HepG2 (cell line): ENCODE measurements around the gene SPN. TPM values are rescaled to one million over a fixed set of nuclear protein-coding genes. Genes with fewer than 3 reads are reported as not detected.

Experiments used
- ATRX ChIP-seq: sonication (generic); formaldehyde crosslinking; IDR thresholded peaks from 2 replicates; pipeline ENCODE4 v1.4.0; 2020; ENCODE audit warnings: missing genetic modification reagents, borderline replicate concordance
- BORCS8-MEF2B ChIP-seq: sonication (generic); formaldehyde crosslinking; IDR thresholded peaks from 2 replicates; pipeline ENCODE4 v1.8.0; 2022; ENCODE audit warnings: mild to moderate bottlenecking, missing genetic modification reagents
- BRD4 ChIP-seq: sonication (generic); formaldehyde crosslinking; IDR thresholded peaks from 2 replicates; pipeline ENCODE4 v1.4.0; 2020; ENCODE audit warnings: missing genetic modification reagents
- EEA1 ChIP-seq: sonication (generic); formaldehyde crosslinking; IDR thresholded peaks from 2 replicates; pipeline ENCODE4 v1.5.1; 2020; ENCODE audit warnings: mild to moderate bottlenecking, missing genetic modification reagents, borderline replicate concordance
- ETV6 ChIP-seq: sonication (generic); formaldehyde crosslinking; conservative IDR thresholded peaks from 2 replicates; pipeline ENCODE4 v1.4.0; 2020; ENCODE audit warnings: missing genetic modification reagents
- FOXO1 ChIP-seq: sonication (generic); formaldehyde crosslinking; IDR thresholded peaks from 2 replicates; pipeline ENCODE4 v1.4.0; 2020; ENCODE audit warnings: missing genetic modification reagents
- HCFC1 ChIP-seq: fragments of 150-350 bp; IDR thresholded peaks from 2 replicates; pipeline ENCODE4 v1.6.1; 2014; ENCODE audit warnings: low read depth, low read length
- HDAC1 ChIP-seq: sonication (generic); formaldehyde crosslinking; IDR thresholded peaks from 2 replicates; pipeline ENCODE4 v1.5.1; 2020; ENCODE audit warnings: mild to moderate bottlenecking, missing genetic modification reagents
- MTA3 ChIP-seq: sonication (generic); formaldehyde crosslinking; IDR thresholded peaks from 2 replicates; pipeline ENCODE4 v1.4.0; 2020; ENCODE audit warnings: missing genetic modification reagents
- MTF1 ChIP-seq: sonication (generic); formaldehyde crosslinking; IDR thresholded peaks from 2 replicates; pipeline ENCODE4 v1.5.0; 2020; ENCODE audit warnings: missing genetic modification reagents
- NCOA2 ChIP-seq: sonication (generic); formaldehyde crosslinking; IDR thresholded peaks from 2 replicates; pipeline ENCODE4 v1.8.0; 2022; ENCODE audit warnings: inconsistent platforms
- SATB2 ChIP-seq: sonication (generic); formaldehyde crosslinking; IDR thresholded peaks from 2 replicates; pipeline ENCODE4 v1.5.0; 2020; ENCODE audit warnings: missing genetic modification reagents
- SYNCRIP ChIP-seq: fragments of 200-400 bp; formaldehyde crosslinking; IDR thresholded peaks from 2 replicates; pipeline ENCODE4 v1.6.1; 2018; ENCODE audit warnings: mild to moderate bottlenecking, low read depth, low read length; ENCODE audit not compliant: insufficient read depth
- YEATS2 ChIP-seq: sonication (generic); formaldehyde crosslinking; IDR thresholded peaks from 2 replicates; pipeline ENCODE4 v1.4.0; 2020; ENCODE audit warnings: missing genetic modification reagents, borderline replicate concordance
- ZBTB3 ChIP-seq: sonication (generic); formaldehyde crosslinking; IDR thresholded peaks from 2 replicates; pipeline ENCODE4 v1.4.0; 2020; ENCODE audit warnings: low read depth, mild to moderate bottlenecking, moderate library complexity, missing genetic modification reagents, borderline replicate concordance
- ZFP37 ChIP-seq: sonication (generic); formaldehyde crosslinking; IDR thresholded peaks from 2 replicates; pipeline ENCODE4 v1.4.0; 2020; ENCODE audit warnings: missing genetic modification reagents, borderline replicate concordance
- ZNF333 ChIP-seq: sonication (generic); formaldehyde crosslinking; IDR thresholded peaks from 2 replicates; pipeline ENCODE4 v1.4.0; 2020; ENCODE audit warnings: mild to moderate bottlenecking, missing genetic modification reagents, borderline replicate concordance
- ZNF850 ChIP-seq: sonication (generic); formaldehyde crosslinking; conservative IDR thresholded peaks from 2 replicates; pipeline ENCODE4 v1.9.0; 2021; ENCODE audit warnings: mild to moderate bottlenecking, missing genetic modification reagents
- ZNF878 ChIP-seq: sonication (generic); formaldehyde crosslinking; IDR thresholded peaks from 2 replicates; pipeline ENCODE4 v1.8.1; 2023; ENCODE audit warnings: mild to moderate bottlenecking, missing genetic modification reagents, moderate library complexity
- ZSCAN12 ChIP-seq: sonication (generic); formaldehyde crosslinking; IDR thresholded peaks from 2 replicates; pipeline ENCODE4 v1.9.0; 2021; ENCODE audit warnings: mild to moderate bottlenecking, missing genetic modification reagents
- polyA plus RNA-seq, 8 experiments: library from polyadenylated mRNA; depleted of rRNA in 3 of 8; stranded (reverse) in 7 of 8; unstranded in 1 of 8; fragments of >200 nt; fragmentation: Illumina TruSeq in 4 of 8; extraction: Trizol in 4 of 8; gene quantifications; 2 replicates each; pipeline versions ENCODE4 v1.2.1 to v1.2.3, GENCODE V29; 2011 to 2016; ENCODE audit warnings: low read depth in 4 of 8, missing spikeins in 1 of 8, mixed read lengths in 1 of 8; ENCODE audit not compliant: insufficient read depth in 1 of 8
- total RNA-seq, 5 experiments: library from RNA; depleted of rRNA; stranded (reverse); fragments of >200 nt; fragmentation: Illumina TruSeq; extraction: Trizol; gene quantifications; 2 replicates each; pipeline ENCODE4 v1.2.3, GENCODE V29; 2016; ENCODE audit warnings: low read depth in 1 of 5
- TF ChIP-seq, protein P1 (sequence below): sonication (generic); formaldehyde crosslinking; IDR thresholded peaks from 2 replicates; pipeline ENCODE4 v1.4.0; 2020; ENCODE audit warnings: missing genetic modification reagents
- TF ChIP-seq, protein P2 (sequence below): sonication (generic); formaldehyde crosslinking; IDR thresholded peaks from 2 replicates; pipeline ENCODE4 v1.5.0; 2020; ENCODE audit warnings: mild to moderate bottlenecking, missing genetic modification reagents
- TF ChIP-seq, protein P3 (sequence below): sonication (generic); formaldehyde crosslinking; IDR thresholded peaks from 2 replicates; pipeline ENCODE4 v1.4.0; 2020; ENCODE audit warnings: missing genetic modification reagents, low read depth, mild to moderate bottlenecking, borderline replicate concordance
- TF ChIP-seq, protein P4 (sequence below): sonication (generic); formaldehyde crosslinking; IDR thresholded peaks from 2 replicates; pipeline ENCODE4 v1.4.0; 2020; ENCODE audit warnings: missing genetic modification reagents

Gene SPN
- total and polyA plus RNA-seq, 2 of the 13 experiments (the other 11 are each of a cell fraction or from before 2014, with no cell fraction given), result 0.22 to 1.6 TPM

DNA sequence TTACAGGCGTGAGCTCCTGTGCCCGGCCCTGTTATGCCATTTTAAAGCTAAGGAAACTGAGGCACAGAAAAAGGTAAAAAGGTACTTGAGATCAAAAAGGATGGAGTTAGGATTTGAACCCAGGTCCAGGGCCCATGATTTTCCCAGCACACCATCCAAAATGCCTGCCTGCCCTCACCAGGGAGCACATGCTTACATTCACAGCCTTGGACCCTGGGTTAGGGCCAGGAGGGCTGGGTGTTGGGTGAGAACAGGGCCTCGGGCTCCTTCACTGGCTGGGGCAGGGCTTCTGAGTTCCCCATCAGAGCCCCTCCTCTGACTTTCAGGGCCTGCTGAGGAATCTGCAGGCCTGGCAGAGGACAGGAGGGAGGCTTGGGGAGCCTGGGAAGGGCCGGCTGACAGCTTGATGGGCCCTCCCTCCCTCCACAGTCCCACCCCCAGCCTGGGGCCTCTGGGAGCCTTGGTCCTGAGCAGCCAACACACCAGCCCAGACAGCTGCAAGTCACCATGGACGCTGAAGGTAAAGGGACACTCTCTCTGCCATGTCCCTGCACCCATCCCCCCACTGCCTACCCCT lies 15.7 kb downstream of the SPN start, which contains the start of gene QPRT (continued):
- TF ChIP-seq, protein P1, sequence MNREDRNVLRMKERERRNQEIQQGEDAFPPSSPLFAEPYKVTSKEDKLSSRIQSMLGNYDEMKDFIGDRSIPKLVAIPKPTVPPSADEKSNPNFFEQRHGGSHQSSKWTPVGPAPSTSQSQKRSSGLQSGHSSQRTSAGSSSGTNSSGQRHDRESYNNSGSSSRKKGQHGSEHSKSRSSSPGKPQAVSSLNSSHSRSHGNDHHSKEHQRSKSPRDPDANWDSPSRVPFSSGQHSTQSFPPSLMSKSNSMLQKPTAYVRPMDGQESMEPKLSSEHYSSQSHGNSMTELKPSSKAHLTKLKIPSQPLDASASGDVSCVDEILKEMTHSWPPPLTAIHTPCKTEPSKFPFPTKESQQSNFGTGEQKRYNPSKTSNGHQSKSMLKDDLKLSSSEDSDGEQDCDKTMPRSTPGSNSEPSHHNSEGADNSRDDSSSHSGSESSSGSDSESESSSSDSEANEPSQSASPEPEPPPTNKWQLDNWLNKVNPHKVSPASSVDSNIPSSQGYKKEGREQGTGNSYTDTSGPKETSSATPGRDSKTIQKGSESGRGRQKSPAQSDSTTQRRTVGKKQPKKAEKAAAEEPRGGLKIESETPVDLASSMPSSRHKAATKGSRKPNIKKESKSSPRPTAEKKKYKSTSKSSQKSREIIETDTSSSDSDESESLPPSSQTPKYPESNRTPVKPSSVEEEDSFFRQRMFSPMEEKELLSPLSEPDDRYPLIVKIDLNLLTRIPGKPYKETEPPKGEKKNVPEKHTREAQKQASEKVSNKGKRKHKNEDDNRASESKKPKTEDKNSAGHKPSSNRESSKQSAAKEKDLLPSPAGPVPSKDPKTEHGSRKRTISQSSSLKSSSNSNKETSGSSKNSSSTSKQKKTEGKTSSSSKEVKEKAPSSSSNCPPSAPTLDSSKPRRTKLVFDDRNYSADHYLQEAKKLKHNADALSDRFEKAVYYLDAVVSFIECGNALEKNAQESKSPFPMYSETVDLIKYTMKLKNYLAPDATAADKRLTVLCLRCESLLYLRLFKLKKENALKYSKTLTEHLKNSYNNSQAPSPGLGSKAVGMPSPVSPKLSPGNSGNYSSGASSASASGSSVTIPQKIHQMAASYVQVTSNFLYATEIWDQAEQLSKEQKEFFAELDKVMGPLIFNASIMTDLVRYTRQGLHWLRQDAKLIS (CRISPR knock-in tag), result no peak
- TF ChIP-seq YEATS2 (CRISPR knock-in tag) (no peak), BRD4 (CRISPR knock-in tag) (peak; percentile 76; the same call in 1 of the 2 replicates), FOXO1 (CRISPR knock-in tag) (no peak), EEA1 (CRISPR knock-in tag) (peak; percentile 6; the same call in 1 of the 2 replicates), ZNF333 (CRISPR knock-in tag) (no peak), ETV6 (peak; percentile 58; the same call in 1 of the 2 replicates), HCFC1 (no peak), HDAC1 (no peak), NCOA2 (CRISPR knock-in tag) (no peak), ZSCAN12 (no peak), ZNF850 (no peak), ZBTB3 (CRISPR knock-in tag) (no peak), BORCS8-MEF2B (0 out of 2 replicates have a peak, but pooled peaks have one; percentile 62), ZFP37 (CRISPR knock-in tag) (no peak), MTA3 (CRISPR knock-in tag) (no peak), SYNCRIP (no peak), SATB2 (CRISPR knock-in tag) (no peak), MTF1 (CRISPR knock-in tag) (no peak), ATRX (CRISPR knock-in tag) (no peak), ZNF878 (CRISPR knock-in tag) (no peak)
- TF ChIP-seq, protein P2, sequence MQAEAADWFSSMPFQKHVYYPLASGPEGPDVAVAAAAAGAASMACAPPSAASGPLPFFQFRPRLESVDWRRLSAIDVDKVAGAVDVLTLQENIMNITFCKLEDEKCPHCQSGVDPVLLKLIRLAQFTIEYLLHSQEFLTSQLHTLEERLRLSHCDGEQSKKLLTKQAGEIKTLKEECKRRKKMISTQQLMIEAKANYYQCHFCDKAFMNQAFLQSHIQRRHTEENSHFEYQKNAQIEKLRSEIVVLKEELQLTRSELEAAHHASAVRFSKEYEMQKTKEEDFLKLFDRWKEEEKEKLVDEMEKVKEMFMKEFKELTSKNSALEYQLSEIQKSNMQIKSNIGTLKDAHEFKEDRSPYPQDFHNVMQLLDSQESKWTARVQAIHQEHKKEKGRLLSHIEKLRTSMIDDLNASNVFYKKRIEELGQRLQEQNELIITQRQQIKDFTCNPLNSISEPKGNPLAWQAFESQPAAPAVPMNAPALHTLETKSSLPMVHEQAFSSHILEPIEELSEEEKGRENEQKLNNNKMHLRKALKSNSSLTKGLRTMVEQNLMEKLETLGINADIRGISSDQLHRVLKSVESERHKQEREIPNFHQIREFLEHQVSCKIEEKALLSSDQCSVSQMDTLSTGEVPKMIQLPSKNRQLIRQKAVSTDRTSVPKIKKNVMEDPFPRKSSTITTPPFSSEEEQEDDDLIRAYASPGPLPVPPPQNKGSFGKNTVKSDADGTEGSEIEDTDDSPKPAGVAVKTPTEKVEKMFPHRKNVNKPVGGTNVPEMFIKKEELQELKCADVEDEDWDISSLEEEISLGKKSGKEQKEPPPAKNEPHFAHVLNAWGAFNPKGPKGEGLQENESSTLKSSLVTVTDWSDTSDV, result no peak
- TF ChIP-seq, protein P3, sequence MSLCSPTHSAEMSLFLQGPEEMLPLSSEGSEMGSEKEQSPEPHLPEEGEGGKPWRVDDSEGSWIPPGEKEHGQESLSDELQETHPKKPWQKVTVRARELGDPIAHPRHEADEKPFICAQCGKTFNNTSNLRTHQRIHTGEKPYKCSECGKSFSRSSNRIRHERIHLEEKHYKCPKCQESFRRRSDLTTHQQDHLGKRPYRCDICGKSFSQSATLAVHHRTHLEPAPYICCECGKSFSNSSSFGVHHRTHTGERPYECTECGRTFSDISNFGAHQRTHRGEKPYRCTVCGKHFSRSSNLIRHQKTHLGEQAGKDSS (CRISPR knock-in tag), result no peak
- TF ChIP-seq, protein P4, sequence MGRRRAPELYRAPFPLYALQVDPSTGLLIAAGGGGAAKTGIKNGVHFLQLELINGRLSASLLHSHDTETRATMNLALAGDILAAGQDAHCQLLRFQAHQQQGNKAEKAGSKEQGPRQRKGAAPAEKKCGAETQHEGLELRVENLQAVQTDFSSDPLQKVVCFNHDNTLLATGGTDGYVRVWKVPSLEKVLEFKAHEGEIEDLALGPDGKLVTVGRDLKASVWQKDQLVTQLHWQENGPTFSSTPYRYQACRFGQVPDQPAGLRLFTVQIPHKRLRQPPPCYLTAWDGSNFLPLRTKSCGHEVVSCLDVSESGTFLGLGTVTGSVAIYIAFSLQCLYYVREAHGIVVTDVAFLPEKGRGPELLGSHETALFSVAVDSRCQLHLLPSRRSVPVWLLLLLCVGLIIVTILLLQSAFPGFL (CRISPR knock-in tag), result no peak
